Vagina (tissue), 2 donors: Measurements from ENCODE around the gene VAV3. TPM values are rescaled to one million over a fixed set of nuclear protein-coding genes. Genes with fewer than 3 reads are reported as not detected.

ENCODE experiments used
- DNase-seq, 2 donors: peaks; one replicate each; pipeline ENCODE4 v3.0.0-alpha.2; 2017; ENCODE audit errors: extremely low spot score in 2 of 2
- H3K27ac ChIP-seq: fragments of 200-600 bp; sonication (generic); one replicate; pipeline ENCODE4 v1.5.1; 2019
- H3K27me3 ChIP-seq: fragments of 200-600 bp; sonication (generic); one replicate; pipeline ENCODE4 v1.5.1; 2019
- H3K36me3 ChIP-seq, 2 donors: fragments of 200-600 bp; sonication (generic); one replicate each; pipeline ENCODE4 v1.5.1; 2017 to 2019
- H3K4me1 ChIP-seq: fragments of 200-600 bp; sonication (generic); one replicate; pipeline ENCODE4 v1.5.1; 2019
- H3K4me3 ChIP-seq, 2 donors: fragments of 200-600 bp; sonication (generic); 1 replicate in 1 of 2; 2 replicates in 1 of 2; pipeline ENCODE4 v1.5.1; 2016 to 2019
- H3K9me3 ChIP-seq: fragments of 200-600 bp; sonication (generic); one replicate; pipeline ENCODE4 v1.5.1; 2019
- POLR2A ChIP-seq, 2 donors: fragments of 450-650 bp; IDR thresholded peaks; one replicate each; pipeline ENCODE4 v1.6.1; 2017; ENCODE audit warnings: antibody characterized with exemption in 2 of 2, mild to moderate bottlenecking in 2 of 2, moderate library complexity in 2 of 2
- POLR2AphosphoS5 ChIP-seq, 2 donors: sonication (generic); formaldehyde crosslinking; IDR thresholded peaks; one replicate each; pipeline ENCODE4 v1.9.0; 2017; ENCODE audit warnings: antibody characterized with exemption in 2 of 2, mild to moderate bottlenecking in 2 of 2, low read depth in 1 of 2; ENCODE audit not compliant: insufficient read depth in 1 of 2
- intact Hi-C: fragments of 100-400 bp; cut with DNase I; formaldehyde crosslinking; loops from one replicate; pipeline ENCODE4 v1.15.1; 2023
- total RNA-seq: library from RNA; depleted of rRNA; stranded (reverse); fragments of >200 nt; gene quantifications from one replicate; pipeline ENCODE4 v1.2.3, GENCODE V29; 2016
- TF ChIP-seq, protein P1 (sequence below), 3 experiments: fragments of 450-650 bp in 2 of 3; fragments of 200-600 bp in 1 of 3; sonication (generic) in 1 of 3; IDR thresholded peaks; one replicate each; pipeline ENCODE4 v1.5.1; 2017 to 2019; ENCODE audit warnings: antibody characterized with exemption in 3 of 3, mild to moderate bottlenecking in 2 of 3, moderate library complexity in 2 of 3

VAV3 gene
- total RNA-seq, 1 donor from 2014 or later: 67.5 TPM

DNA sequence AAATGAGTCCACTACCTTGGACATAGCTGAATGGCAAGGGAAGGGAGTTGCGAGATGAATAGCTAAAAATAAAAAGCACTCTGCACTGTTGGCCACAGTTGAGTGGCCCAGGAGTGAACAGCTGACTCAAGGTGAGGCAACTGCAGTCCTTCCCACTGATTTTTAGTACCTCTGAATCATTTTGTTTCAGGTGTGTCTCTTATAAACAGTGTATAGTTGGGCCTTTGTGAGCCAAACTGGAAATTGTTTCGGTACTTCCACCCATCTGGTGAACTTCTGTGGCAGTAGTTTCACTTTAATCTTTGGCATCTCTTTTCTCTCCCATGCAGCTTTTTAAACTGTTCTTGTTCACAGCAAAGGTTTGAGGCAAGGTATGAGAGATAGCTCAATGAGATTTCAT, 122.7 kb downstream of the VAV3 start:
- no peak overlapping the region for H3K4me3 ChIP-seq
- H3K27ac ChIP-seq: no peak overlapping the region
- no peaks in the 10 kb centered on the region for H3K4me1 ChIP-seq
- intact Hi-C loops: no loop called here
- DNase-seq: no peak
- TF ChIP-seq POLR2A (IDR thresholded peaks at IDR 0.05): no peak
- peak in 1 of 2 donors; percentile 34 for TF ChIP-seq POLR2AphosphoS5 (IDR thresholded peaks at IDR 0.05; ENCODE audit: insufficient read depth in 1 of 2, low read depth in 1 of 2)
- no peaks in the 10 kb centered on the region for H3K27me3 ChIP-seq
- H3K36me3 ChIP-seq: no peaks in the 10 kb centered on the region
- H3K9me3 ChIP-seq: no peaks in the 10 kb centered on the region

DNA sequence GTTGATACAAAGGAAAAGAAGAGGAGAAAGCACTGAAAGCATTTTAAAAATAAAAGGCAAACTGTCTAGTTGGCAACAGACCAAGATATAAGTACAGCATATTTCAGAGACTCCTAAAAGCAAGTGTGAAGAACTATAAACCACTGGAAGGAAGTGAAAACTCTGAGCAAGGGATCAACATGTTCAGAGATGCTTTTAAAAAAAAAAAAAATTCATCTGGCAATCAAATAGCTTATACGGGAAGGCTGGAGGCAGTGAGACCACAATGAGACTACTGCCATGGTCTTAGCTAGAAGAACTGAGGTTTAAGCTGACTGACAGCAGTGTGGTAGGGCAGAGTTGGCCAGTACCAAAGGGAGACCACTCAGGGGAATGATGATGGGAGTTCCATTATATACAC, 124.3 kb downstream of the VAV3 start:
- H3K27ac ChIP-seq: no peak overlapping the region
- no peaks in the 10 kb centered on the region for H3K27me3 ChIP-seq
- intact Hi-C loops: no loop called here
- TF ChIP-seq POLR2A (IDR thresholded peaks at IDR 0.05) (no peak), POLR2AphosphoS5 (IDR thresholded peaks at IDR 0.05; ENCODE audit: insufficient read depth in 1 of 2, low read depth in 1 of 2) (no peak)
- TF ChIP-seq, protein P1, sequence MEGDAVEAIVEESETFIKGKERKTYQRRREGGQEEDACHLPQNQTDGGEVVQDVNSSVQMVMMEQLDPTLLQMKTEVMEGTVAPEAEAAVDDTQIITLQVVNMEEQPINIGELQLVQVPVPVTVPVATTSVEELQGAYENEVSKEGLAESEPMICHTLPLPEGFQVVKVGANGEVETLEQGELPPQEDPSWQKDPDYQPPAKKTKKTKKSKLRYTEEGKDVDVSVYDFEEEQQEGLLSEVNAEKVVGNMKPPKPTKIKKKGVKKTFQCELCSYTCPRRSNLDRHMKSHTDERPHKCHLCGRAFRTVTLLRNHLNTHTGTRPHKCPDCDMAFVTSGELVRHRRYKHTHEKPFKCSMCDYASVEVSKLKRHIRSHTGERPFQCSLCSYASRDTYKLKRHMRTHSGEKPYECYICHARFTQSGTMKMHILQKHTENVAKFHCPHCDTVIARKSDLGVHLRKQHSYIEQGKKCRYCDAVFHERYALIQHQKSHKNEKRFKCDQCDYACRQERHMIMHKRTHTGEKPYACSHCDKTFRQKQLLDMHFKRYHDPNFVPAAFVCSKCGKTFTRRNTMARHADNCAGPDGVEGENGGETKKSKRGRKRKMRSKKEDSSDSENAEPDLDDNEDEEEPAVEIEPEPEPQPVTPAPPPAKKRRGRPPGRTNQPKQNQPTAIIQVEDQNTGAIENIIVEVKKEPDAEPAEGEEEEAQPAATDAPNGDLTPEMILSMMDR (IDR thresholded peaks at IDR 0.05): no peak
- H3K9me3 ChIP-seq: no peaks in the 10 kb centered on the region
- H3K4me1 ChIP-seq: no peaks in the 10 kb centered on the region
- no peak overlapping the region for H3K4me3 ChIP-seq
- H3K36me3 ChIP-seq: no peaks in the 10 kb centered on the region
- DNase-seq: no peak

DNA sequence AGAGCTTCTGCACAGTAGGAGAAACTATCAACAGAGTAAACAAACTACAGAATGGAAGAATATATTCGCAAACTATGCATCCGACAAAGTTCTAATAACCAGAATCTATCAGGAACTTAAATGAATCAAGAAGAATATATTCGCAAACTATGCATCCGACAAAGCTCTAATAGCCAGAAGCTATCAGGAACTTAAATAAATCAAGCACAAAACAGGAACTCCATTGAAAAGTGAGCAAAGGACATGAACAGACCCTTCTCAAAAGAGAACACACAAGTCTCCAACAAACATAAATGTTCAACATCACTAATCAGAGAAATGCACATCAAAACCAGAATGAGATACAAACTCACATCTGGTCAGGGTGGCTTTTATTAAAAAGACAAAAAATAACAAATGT, 126.9 kb downstream of the VAV3 start:
- intact Hi-C loops: no loop called here
- H3K4me3 ChIP-seq: no peak overlapping the region
- no peaks in the 10 kb centered on the region for H3K36me3 ChIP-seq
- no peaks in the 10 kb centered on the region for H3K4me1 ChIP-seq
- H3K9me3 ChIP-seq: no peaks in the 10 kb centered on the region
- H3K27me3 ChIP-seq: no peaks in the 10 kb centered on the region
- no peak for TF ChIP-seq POLR2AphosphoS5 (IDR thresholded peaks at IDR 0.05; ENCODE audit: insufficient read depth in 1 of 2, low read depth in 1 of 2)
- TF ChIP-seq, protein P1 (IDR thresholded peaks at IDR 0.05): no peak
- no peak for TF ChIP-seq POLR2A (IDR thresholded peaks at IDR 0.05)
- no peak for DNase-seq
- no peak overlapping the region for H3K27ac ChIP-seq

- Histone ChIP-seq H3K4me1 (no peaks in the 10 kb centered on the region), H3K27ac (no peak overlapping the region), H3K4me3 (no peak overlapping the region), H3K9me3 (no peaks in the 10 kb centered on the region), H3K36me3 (no peaks in the 10 kb centered on the region), H3K27me3 (no peaks in the 10 kb centered on the region)
- DNase-seq: no peak
- intact Hi-C loops: no loop called here
- TF ChIP-seq, protein P1 (IDR thresholded peaks at IDR 0.05): no peak
- TF ChIP-seq POLR2AphosphoS5 (IDR thresholded peaks at IDR 0.05; ENCODE audit: insufficient read depth in 1 of 2, low read depth in 1 of 2) (no peak), POLR2A (IDR thresholded peaks at IDR 0.05) (no peak)
Observed at GRCh38 chr1:107835151-107835670, 129.8 kb downstream of the VAV3 start.

GRCh38 chr1:107833061-107833460, 131.9 kb downstream of the VAV3 start:
- intact Hi-C loops: no loop called here
- Histone ChIP-seq H3K9me3 (no peaks in the 10 kb centered on the region), H3K27ac (no peak overlapping the region), H3K36me3 (no peaks in the 10 kb centered on the region), H3K27me3 (no peaks in the 10 kb centered on the region), H3K4me3 (no peak overlapping the region), H3K4me1 (no peaks in the 10 kb centered on the region)
- TF ChIP-seq POLR2AphosphoS5 (IDR thresholded peaks at IDR 0.05; ENCODE audit: insufficient read depth in 1 of 2, low read depth in 1 of 2) (no peak), POLR2A (IDR thresholded peaks at IDR 0.05) (no peak)
- TF ChIP-seq, protein P1 (IDR thresholded peaks at IDR 0.05): no peak
- DNase-seq: no peak
